CD1c-positive myeloid dendritic cell (primary cell): ENCODE data around the gene BZW2.
"Not testable (repeated sequence)": the region's sequence is repeated elsewhere in the genome, so short reads cannot be mapped to it uniquely, and the experiment has no call there.

Experiments used
- DNase-seq: peaks from one replicate; pipeline ENCODE4 v3.0.0-alpha.2; 2016; ENCODE audit errors: extremely low spot score

Gene BZW2

DNA sequence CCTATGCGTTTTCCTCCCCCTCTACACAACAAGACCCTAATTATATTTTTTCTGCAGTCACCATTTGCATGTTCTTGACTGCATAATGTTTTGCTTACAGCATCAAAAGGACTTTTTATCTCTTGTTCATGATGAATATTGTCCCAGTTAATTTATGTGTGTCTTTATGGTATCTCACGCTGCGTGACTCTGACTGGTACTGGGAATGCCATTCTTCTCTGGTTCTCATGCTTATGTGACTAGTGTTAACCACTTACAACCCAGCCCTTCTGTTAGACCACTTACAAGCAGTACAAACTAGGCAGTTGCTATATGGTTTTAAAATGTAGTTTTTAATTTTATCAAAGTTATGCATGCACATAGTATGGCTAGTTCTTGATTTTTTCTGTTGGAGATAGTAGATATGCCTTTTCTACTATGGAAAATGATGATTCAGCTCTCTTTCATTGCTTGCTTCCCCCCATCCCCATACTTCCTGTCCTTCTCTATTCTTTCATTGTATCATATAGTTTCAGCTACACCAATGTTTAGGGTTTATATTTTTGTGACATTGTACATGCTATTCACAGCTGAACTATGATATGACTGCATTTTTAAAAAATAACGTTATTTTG is 24.9 kb downstream of the BZW2 start:
- DNase-seq = no peak

GRCh38 chr7:16671811-16672210 is 25.8 kb downstream of the BZW2 start:
- DNase-seq = no peak

- no peak for DNase-seq
Observed at GRCh38 chr7:16675277-16675676, 29.3 kb downstream of the BZW2 start.

- DNase-seq = no peak
Observed at GRCh38 chr7:16677978-16678494, 32.1 kb downstream of the BZW2 start.

DNA sequence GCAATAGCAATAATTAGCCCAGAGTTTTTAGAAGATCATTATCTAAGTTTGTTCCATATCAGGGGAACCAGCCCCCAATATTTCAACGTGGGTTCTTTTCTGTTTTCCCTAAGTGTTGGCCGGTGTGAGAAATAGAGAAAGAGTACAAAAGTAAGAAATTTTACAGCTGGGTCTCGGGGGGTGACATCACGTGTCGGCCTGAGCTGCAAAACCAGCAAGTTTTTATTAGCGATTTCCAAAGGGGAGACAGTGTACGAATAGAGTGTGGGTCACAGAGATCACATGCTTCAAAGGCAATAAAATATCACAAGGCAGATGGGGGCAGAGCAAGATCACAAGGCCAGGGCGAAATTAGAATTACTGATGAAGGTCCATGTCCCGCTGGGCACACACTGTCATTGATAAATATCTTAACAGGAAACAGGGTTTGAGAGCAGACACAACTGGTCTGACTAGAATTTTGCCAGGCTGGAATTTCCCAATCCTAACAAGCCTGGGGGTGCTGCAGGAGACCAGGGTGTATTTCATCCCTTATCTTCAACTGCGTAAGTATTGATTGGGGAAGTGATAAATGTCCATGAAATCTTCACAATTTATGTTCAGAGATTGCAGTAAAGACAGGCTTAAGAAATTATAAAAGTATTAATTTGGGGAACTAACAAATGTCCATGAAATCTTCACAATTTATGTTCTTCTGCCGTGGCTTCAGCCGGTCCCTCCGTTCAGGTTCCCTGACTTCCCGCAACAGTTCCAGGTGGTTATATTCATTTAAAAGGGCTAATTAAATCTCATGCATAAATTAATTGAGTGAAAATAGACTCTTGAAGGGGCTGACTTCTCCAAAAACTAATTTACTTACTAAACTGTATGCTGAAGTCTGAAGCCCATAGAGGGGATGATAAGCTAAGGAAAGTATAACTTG is 32.9 kb downstream of the BZW2 start:
- not testable (repeated sequence) for DNase-seq

GRCh38 chr7:16684935-16685334 is 39.0 kb downstream of the BZW2 start:
- no peak for DNase-seq

DNA sequence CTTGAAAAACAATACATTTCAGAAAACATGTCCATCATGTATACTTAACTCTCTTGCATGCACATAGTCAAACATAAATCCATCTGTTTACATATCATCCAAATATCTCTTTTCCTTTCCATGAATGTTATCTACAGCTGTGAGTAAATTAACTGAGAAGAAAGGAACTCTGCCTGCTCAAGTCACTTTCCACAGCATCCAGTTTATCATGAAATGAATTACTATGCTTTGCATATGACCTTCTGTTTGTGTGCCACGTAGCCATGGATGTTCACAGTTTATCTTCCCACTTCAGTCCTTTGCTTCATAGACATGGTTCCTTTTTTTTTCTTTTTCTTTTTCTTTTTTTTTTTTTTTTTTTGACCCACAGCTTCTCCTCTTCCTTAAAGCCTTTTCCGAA is 39.6 kb downstream of the BZW2 start:
- no peak for DNase-seq

DNA sequence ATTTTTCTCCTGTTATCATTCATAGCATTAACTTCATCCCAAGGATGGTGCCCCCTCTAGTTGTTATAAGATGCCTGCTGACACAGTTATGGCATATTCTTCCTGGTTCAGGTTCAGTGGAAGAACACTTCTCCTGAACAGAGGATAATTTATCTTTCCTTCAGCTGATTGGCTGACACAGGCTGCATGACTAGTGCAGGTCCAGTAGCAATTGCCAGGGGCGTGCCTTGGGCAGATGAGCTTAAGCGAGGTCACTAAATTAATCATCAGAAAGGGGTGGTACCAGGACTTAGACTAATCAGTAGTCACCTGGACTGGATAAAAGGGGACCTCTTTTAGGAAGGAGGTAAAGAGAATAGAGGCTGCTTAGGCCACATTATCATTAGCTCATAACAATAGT is 42.3 kb downstream of the BZW2 start:
- DNase-seq = no peak

DNA sequence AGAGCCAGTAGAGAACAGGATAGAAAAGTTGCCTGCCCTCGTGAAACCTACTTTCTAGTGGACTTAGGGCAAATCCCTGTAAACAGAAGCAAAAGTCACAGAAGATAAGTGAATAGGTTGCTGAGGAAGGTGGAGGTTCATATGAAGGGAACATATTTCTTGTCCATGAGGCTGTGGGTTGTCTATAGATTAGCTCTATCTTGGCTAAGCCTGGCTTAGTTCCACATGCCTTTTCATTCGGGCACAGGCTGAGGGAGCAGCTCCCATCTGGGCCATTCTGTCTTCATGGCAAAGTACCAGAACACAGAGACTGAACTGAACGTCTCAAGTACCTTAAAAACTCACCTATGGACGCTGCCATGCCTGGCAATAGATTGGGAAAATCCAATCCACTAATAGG is 45.3 kb downstream of the BZW2 start:
- no peak for DNase-seq

DNA sequence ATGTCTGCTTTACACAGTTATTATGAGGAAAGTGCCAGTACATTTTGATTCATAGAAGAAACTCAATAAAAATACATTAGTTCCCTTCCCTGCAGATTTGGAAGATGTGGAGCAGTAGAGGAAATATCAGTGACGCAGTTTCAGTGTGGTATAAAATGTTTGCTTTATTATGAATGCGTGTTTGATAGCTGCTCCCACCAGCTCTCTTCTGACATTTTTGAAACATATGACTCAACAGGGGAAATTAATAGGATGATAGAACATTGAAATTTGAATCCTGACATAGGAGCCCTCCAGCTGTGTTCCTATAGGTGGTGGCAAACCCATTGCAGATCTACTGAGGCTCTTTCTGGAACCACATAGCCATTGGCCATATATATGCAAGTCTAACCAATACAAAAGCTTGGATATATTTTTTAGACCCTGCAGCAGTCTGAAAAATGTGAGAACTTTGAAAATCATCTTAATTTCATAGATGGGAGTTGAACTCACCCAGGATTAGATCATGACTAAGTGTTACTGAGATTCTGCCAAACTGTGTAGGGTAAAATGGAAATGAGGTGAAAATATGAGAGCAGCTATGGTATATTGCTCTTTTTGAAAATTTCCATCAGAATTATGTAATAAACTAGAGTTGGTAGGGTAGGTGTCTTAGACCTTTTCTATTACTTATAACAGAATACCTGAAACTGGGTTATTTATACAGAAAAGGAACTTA is 47.8 kb downstream of the BZW2 start:
- DNase-seq = no peak

GRCh38 chr7:16694806-16695205 is 48.8 kb downstream of the BZW2 start:
- DNase-seq = no peak

DNA sequence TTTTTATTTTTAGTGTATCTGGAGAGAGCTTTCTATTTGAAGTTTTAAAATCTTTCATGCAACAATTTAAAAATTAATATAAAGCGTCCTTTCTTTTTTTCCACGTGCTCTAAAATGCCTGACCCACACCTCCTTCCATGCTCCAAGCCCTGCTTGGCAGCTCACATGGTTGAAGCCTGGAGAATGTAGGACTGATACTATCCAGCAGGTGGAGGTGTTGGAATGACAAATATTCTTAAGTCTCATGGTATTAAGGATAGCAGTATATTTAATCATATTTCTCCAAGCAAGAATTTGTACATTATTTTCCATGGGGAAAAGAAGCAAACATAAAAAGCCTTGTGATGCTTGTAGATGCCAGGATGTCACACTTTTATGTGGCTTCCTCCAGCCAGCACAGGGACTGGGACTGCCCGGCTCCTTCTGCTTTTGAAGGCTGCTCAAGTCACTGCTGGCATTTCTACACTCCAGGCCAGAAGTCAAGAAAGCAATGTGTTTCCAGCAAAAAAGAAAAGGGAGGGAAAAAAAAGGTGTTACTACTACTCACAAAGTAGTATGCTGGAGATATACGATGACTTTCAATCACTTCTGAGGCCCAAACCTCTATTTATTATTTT is 49.7 kb downstream of the BZW2 start:
- no peak for DNase-seq

GRCh38 chr7:16697507-16698199 is 51.7 kb downstream of the BZW2 start:
- DNase-seq = no peak

DNA sequence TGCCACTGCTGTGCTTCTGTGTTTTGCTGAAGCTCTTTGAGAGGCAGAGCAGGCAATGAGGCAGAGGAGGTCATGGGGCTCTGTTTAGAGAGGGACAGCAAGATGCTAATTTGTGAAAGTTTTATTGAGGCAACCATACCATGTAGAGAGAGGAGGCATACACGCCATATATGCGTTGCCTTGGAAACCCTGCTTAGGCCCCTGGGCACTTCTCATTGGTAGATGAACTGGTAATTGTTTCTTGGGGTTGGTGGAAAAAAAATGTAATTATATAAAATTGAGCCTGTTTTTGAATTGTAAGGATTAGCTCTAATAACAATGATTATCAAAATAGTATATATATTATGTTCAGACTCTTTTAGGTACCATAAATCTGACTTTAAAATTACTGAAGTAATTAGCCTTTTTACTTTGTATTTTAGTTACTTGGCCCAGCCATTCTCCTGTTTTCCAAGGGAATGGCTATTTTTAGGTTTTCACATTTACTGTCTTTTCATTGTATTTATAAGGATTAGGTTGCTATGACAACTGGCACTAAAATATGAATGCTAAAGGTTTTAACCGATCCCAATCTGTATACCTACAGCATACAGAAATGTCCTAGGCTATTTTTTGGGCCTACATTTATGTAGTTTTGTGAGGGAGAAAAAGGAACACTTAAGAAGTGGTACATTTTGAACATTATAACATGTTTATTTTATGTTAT is 52.4 kb downstream of the BZW2 start:
- no peak for DNase-seq

DNA sequence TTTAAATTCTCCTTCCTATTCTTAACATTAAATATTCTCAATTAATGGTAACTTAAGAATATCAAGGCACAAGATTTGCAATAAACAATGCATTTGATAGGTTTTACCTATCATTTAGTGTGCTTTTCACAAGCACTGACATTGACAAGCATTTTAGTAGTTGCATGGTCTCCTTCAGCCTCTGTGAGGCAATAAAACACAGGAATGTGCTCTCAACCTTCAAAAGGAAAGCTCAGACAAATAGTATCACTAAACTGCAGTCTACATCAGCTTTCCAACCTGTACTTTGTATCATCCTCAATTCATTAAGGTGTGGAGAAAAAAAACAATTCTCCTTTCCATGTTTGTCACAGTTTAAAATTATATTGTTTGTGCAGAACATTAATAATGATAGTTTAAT is 56.5 kb downstream of the BZW2 start:
- DNase-seq = no peak

GRCh38 chr7:16708511-16708910 is 62.5 kb downstream of the BZW2 start:
- no peak for DNase-seq

GRCh38 chr7:16708980-16709379 is 63.0 kb downstream of the BZW2 start:
- DNase-seq = peak; percentile 31

- no peak for DNase-seq
Observed at GRCh38 chr7:16710651-16711050, 64.7 kb downstream of the BZW2 start.

DNA sequence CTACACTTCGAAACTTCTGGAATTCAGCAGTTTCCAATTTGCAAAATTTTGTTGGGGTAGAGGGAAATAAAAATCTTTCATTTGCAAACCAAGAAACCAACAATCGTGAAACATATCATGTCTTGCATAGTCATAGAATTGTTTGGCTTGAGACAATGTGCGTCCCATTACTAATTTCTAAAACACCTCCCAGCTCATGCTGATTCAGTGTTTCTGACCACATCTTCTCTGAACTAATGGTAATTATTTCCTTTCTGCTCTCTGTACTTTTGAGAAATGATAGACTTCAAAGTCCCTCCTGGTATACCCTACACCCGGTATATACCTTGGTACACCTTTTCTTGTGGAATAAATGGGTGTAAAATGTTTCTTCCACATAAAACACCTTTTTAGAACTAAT is 65.7 kb downstream of the BZW2 start:
- no peak for DNase-seq

- DNase-seq = no peak
Observed at GRCh38 chr7:16712916-16713315, 66.9 kb downstream of the BZW2 start.

DNA sequence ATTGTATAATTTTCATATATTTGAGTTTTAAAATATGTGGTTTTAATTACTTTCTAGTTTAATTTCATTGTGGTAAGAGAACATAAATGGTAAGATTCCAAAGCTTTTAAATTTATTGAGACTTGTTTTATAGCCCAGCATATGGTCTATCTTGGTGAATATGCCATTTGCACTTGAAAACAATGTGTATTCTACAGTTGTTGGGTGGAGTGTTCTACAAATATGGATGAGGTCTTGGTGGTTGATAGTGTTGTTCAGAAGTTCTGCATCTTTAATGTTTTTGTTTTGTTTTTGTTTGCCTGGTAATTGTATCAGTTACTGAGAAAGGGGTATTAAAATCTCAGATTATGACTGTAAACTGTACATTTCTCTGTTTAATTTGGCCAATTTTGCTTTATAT is 69.9 kb downstream of the BZW2 start:
- no peak for DNase-seq
